Loucy (cell line): Measurements from ENCODE around the gene HYAL3.

Experiments
- CTCF ChIP-seq: fragments of 200-600 bp; sonication (generic); conservative IDR thresholded peaks from 2 replicates; pipeline ENCODE4 v1.5.1; 2014; ENCODE audit warnings: mild to moderate bottlenecking, antibody characterized with exemption, low read length
- EZH2phosphoT487 ChIP-seq: fragments of 200-600 bp; IDR thresholded peaks from 2 replicates; pipeline ENCODE4 v1.6.1; 2018; ENCODE audit warnings: antibody characterized with exemption, mild to moderate bottlenecking, moderate library complexity, borderline replicate concordance

GRCh38 chr3:50275996-50276761 lies 23.0 kb downstream of the HYAL3 start:
- no peak for TF ChIP-seq EZH2phosphoT487
- TF ChIP-seq CTCF: no peak
